GM20431 (cell line): Measurements from ENCODE around the gene S100A12.

Source experiments
- in situ Hi-C: fragments of 300-500 bp; cut with MseI, MboI; formaldehyde crosslinking; loops from one replicate; pipeline ENCODE4 v1.15.0; 2020; ENCODE audit warnings: low sequenced_read_pairs; ENCODE audit not compliant: unreplicated experiment

The S100A12 gene

DNA sequence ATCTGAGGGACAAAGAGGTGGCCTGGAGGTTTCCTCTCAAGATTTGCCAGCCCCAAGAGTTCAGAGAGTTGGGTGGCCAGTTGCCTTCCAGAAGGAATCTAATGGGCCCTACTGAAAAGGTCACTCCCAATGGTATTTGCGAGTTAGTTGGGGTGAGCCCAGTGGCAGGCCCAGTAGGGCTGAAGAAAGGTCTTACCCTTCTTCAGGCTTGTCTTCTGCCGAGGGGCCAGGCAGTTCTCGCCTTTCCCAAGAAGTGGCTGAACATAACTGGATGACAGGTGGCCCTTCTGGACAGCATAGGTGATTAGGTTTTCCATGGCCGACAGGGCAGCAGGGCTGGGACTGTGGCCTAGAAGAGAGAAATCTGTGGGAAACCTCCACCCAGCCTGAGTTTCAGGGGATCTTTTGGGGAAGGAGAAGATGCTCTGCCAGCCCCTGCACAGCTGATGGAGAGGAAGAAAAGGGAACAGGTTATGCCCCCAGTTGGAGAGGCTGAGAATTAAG is 33.9 kb downstream of the S100A12 start:
- in situ Hi-C loops: no loop called here

GRCh38 chr1:153340356-153340755 is 35.1 kb downstream of the S100A12 start:
- in situ Hi-C loops: no loop called here

- in situ Hi-C loops: no loop called here
These were observed 35.6 kb downstream of the S100A12 start for GRCh38 chr1:153339802-153340201.

GRCh38 chr1:153337980-153338853 is 37.2 kb downstream of the S100A12 start:
- in situ Hi-C loops: no loop called here

GRCh38 chr1:153336650-153337049 is 38.8 kb downstream of the S100A12 start:
- in situ Hi-C loops: no loop called here

DNA sequence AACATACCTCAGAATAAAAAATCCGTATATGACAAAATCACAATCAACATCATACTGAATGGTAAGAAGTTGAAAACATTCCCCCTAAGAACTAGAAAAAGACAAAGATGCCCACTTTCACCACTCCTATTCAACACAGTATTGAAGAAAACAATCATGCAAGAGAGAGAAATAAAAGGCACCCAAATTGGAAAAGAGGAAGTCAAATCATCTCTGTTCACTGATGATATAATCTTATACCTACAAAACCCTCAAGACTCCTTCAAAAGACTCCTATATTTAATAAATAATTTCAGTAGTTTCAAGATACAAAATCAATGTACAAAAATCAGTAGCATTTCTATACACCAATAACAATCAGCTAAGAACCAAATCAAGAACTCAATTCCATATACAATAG is 41.5 kb downstream of the S100A12 start:
- in situ Hi-C loops: no loop called here

DNA sequence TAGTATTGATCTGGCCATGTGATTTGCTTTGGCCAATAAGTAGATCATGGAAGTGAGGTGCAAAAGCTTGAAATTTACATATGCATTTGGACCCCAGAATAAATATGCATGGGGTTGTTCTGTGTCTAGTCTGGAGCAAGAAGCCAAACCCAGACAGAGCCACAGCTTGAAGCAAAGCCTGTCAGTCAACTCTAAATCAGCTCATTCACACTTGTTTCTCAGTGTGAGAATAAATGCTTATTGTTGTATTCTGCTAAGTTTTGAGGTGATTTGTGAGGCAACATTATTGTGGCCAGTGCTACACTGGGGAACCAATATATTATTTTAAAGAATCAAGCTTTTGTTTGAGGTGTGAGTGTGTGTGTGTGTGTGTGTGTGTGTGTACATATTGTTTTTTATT is 50.5 kb downstream of the S100A12 start:
- in situ Hi-C loops: no loop called here
